HUES64 (cell line): ENCODE results near the gene PRR15L.
"Not testable (repeated sequence)": the region's sequence is repeated elsewhere in the genome, so short reads cannot be mapped to it uniquely, and the experiment has no call there.

Experiments
- H3K27ac ChIP-seq: 2 replicates; pipeline ENCODE4 v1.7.0; 2013; ENCODE audit warnings: low read depth, low read length, inconsistent platforms
- H3K27me3 ChIP-seq: 2 replicates; pipeline ENCODE4 v1.6.1; 2013; ENCODE audit warnings: mild to moderate bottlenecking, low read length; ENCODE audit not compliant: insufficient read depth
- H3K36me3 ChIP-seq: 2 replicates; pipeline ENCODE4 v1.6.1; 2013; ENCODE audit warnings: mild to moderate bottlenecking, low read length; ENCODE audit not compliant: insufficient read depth
- H3K4me1 ChIP-seq: 2 replicates; pipeline ENCODE4 v1.6.1; 2013; ENCODE audit warnings: mild to moderate bottlenecking, low read length, moderate library complexity; ENCODE audit not compliant: insufficient read depth
- H3K4me3 ChIP-seq: 2 replicates; pipeline ENCODE4 v1.5.1; 2013; ENCODE audit warnings: mild to moderate bottlenecking, low read length, moderate library complexity
- H3K9ac ChIP-seq: 2 replicates; pipeline ENCODE4 v1.6.1; 2013; ENCODE audit warnings: mild to moderate bottlenecking, low read depth, low read length
- H3K9me3 ChIP-seq: 2 replicates; pipeline ENCODE4 v1.6.1; 2013; ENCODE audit warnings: low read depth, low read length; ENCODE audit not compliant: insufficient read depth
- WGBS: fragments of 150-250, 120-280 bp; methylation state at CpG from one replicate; pipeline ENCODE4 v1.1.7; 2013; ENCODE audit warnings: missing lambda C conversion rate; 5-methylcytosine and 5-hydroxymethylcytosine counted together

PRR15L gene

DNA sequence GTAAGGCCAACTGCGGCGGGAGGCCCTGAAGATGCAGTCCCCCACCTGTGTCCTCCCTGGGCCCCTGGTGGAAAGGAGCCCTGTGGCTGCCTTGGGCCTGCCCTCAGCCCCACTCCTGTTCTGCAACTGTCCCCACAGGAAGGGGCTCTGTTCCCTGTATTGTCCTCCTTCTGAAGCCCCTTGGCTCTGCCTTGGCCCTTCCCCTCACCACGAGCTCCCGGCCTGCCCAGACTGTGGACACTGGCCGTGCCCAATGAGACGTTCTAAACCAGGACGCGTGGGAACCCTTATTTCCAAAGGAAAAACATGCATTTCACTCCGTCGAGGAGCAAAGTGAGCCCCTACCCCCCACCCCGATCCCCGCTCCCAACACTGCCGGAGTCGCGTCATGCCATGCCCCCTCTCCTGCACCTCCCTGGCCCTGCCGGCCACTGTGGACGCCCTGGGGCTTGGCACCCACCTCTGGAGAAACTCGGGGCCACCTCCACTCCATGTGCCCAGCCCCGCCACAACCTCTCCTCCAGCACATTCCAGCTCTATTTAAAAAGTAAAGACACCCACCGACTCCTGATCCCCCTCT lies 29.8 kb downstream of the PRR15L start:
- WGBS, result 92% methylated on average over 20 of the region's 20 CpGs

GRCh38 chr17:47925678-47925988 lies 32.0 kb downstream of the PRR15L start:
- peaks cover 43% of the 10 kb centered on the region for H3K36me3 ChIP-seq
- WGBS, result 95% methylated on average over 3 of the region's 3 CpGs
- no peaks in the 10 kb centered on the region for H3K27me3 ChIP-seq
- no peak overlapping the region for H3K9ac ChIP-seq
- no peaks in the 10 kb centered on the region for H3K9me3 ChIP-seq
- no peak overlapping the region for H3K4me3 ChIP-seq
- H3K4me1 ChIP-seq, result no peaks in the 10 kb centered on the region
- no peak overlapping the region for H3K27ac ChIP-seq

More for the DNA sequence above, 29.8 kb downstream of the PRR15L start:
- Histone ChIP-seq H3K4me1 (no peaks in the 10 kb centered on the region), H3K9ac (no peak overlapping the region), H3K4me3 (no peak overlapping the region), H3K36me3 (peaks cover 40% of the 10 kb centered on the region), H3K9me3 (no peaks in the 10 kb centered on the region), H3K27ac (no peak overlapping the region), H3K27me3 (no peaks in the 10 kb centered on the region)

DNA sequence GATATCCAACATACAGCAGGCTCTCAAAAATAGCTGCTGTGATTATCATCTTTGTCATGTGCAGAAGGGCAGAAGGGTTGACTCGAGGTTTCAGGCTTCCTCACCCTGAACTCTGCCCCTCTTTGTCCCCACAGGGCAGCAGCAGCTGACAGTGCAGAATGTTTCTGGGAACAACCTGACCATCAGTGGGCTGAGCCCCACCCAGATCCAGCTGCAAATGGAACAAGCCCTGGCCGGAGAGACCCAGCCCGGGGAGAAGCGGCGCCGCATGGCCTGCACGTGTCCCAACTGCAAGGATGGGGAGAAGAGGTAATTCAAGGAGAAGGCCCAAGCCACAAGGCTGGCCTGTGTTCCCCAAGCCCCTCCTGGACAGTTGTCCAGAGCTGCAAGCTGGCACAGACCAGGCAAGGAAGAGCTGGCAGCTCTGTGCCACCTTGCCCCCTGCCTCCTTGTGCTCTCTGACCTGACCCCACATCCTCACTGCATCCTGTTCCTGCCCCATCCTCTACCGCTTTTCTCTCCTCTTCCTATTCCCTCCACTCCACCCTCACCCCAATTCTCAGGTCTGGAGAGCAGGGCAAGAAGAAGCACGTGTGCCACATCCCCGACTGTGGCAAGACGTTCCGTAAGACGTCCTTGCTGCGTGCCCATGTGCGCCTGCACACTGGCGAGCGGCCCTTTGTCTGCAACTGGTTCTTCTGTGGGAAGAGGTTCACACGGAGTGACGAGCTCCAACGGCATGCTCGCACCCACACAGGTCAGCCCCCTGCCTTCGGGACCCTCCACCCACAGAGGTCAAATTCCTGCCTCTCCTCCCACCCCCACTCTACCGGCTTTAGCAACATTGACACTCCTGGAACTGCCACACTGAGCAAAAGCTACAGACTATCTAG lies 32.7 kb downstream of the PRR15L start:
- H3K27ac ChIP-seq, result no peak overlapping the region
- H3K9ac ChIP-seq, result no peak overlapping the region
- no peaks in the 10 kb centered on the region for H3K27me3 ChIP-seq
- WGBS, result 93% methylated on average over 23 of the region's 23 CpGs
- H3K4me1 ChIP-seq, result no peaks in the 10 kb centered on the region
- peaks cover 43% of the 10 kb centered on the region for H3K36me3 ChIP-seq
- no peak overlapping the region for H3K4me3 ChIP-seq
- H3K9me3 ChIP-seq, result no peaks in the 10 kb centered on the region

DNA sequence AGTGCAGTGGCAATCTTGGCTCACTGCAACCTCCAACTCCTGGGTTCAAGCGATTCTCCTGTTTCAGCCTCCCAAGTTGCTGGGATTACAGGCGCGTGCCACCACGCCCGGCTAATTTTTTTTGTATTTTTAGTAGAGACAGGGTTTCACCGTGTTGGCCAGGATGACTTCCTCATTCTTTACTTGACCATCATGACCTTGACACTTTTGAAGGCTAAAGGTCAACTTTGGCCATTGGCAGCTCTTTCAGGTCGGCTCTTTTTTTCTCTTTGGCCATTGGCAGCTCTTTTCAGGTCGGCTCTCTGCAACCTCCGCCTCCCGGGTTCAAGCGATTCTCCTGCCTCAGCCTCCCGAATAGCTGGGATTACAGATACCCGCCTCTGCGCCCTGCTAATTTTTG lies 37.8 kb downstream of the PRR15L start:
- not testable (repeated sequence) for H3K9ac ChIP-seq, H3K27me3 ChIP-seq, H3K4me3 ChIP-seq, H3K9me3 ChIP-seq, H3K4me1 ChIP-seq, H3K27ac ChIP-seq
- 97% methylated on average over 14 of the region's 14 CpGs for WGBS
- H3K36me3 ChIP-seq, result peaks cover 34% of the 10 kb centered on the region

- no peaks in the 10 kb centered on the region for H3K9me3 ChIP-seq
- H3K4me1 ChIP-seq, result no peaks in the 10 kb centered on the region
- peaks cover 25% of the 10 kb centered on the region for H3K36me3 ChIP-seq
- H3K27ac ChIP-seq, result no peak overlapping the region
- 92% methylated on average over 2 of the region's 2 CpGs for WGBS
- H3K4me3 ChIP-seq, result no peak overlapping the region
- H3K27me3 ChIP-seq, result no peaks in the 10 kb centered on the region
- H3K9ac ChIP-seq, result no peak overlapping the region
Observed at GRCh38 chr17:47918991-47919390, 38.7 kb downstream of the PRR15L start.

DNA sequence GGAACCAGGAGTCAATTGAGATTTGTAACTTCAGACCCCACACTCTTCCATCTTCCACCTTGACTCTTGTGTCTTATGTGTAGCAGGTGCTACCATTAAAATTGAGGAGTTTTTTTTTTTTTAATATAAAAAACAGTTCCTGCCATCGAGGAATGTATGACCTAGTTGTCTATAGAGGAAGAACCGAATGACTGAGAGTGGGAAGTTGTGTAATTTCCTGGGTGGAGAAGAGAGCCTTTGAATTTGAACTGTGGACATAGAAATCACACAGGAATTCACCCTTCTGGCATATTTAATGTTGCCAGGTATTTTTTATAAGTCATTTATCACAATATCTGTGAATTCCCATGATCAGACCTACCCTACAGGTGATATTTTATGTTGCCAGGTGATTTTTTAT lies 39.7 kb downstream of the PRR15L start:
- no peak overlapping the region for H3K9ac ChIP-seq
- no peaks in the 10 kb centered on the region for H3K4me1 ChIP-seq
- no peaks in the 10 kb centered on the region for H3K9me3 ChIP-seq
- no peak overlapping the region for H3K4me3 ChIP-seq
- no peak overlapping the region for H3K27ac ChIP-seq
- 96% methylated on average over 2 of the region's 2 CpGs for WGBS
- no peaks in the 10 kb centered on the region for H3K27me3 ChIP-seq
- H3K36me3 ChIP-seq, result peaks cover 17% of the 10 kb centered on the region

DNA sequence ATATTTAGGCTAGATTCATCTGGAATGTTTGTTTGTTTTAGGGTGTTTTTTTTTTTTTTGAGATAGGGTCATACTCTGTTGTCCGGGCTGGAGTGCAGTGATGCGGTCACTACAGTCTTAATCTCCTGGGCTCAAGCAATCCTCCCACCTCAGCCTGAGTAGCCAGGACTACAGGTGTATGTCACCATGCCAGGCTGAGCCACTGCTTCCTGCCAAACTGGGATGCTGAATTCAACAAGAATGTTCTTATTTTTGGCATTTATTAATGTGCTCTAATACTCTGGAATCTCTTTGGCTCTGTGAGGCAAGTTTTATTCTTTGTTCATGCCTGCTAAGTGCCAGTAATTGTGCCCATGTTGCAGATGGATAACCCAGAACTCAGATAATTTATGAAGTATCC lies 40.1 kb downstream of the PRR15L start:
- peaks cover 14% of the 10 kb centered on the region for H3K36me3 ChIP-seq
- H3K4me1 ChIP-seq, result no peaks in the 10 kb centered on the region
- H3K27ac ChIP-seq, result no peak overlapping the region
- H3K9me3 ChIP-seq, result no peaks in the 10 kb centered on the region
- WGBS, result 91% methylated on average over 2 of the region's 2 CpGs
- H3K9ac ChIP-seq, result no peak overlapping the region
- no peak overlapping the region for H3K4me3 ChIP-seq
- no peaks in the 10 kb centered on the region for H3K27me3 ChIP-seq

DNA sequence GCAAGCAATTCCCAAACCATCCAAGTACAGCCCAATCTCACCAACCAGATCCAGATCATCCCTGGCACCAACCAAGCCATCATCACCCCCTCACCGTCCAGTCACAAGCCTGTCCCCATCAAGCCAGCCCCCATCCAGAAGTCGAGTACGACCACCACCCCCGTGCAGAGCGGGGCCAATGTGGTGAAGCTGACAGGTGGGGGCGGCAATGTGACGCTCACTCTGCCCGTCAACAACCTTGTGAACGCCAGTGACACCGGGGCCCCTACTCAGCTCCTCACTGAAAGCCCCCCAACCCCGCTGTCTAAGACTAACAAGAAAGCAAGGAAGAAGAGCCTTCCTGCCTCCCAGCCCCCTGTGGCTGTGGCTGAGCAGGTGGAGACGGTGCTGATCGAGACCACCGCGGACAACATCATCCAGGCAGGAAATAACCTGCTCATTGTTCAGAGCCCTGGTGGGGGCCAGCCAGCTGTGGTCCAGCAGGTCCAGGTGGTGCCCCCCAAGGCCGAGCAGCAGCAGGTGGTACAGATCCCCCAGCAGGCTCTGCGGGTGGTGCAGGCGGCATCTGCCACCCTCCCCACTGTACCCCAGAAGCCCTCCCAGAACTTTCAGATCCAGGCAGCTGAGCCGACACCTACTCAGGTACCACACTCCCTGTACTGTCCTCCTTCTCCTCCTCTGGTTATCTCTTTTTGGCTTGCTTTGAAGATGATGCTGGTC lies 41.0 kb downstream of the PRR15L start:
- Histone ChIP-seq H3K9me3 (no peaks in the 10 kb centered on the region), H3K27ac (no peak overlapping the region), H3K4me3 (no peak overlapping the region), H3K9ac (no peak overlapping the region), H3K27me3 (no peaks in the 10 kb centered on the region), H3K36me3 (peaks cover 14% of the 10 kb centered on the region), H3K4me1 (no peaks in the 10 kb centered on the region)
- WGBS, result 88% methylated on average over 19 of the region's 19 CpGs

DNA sequence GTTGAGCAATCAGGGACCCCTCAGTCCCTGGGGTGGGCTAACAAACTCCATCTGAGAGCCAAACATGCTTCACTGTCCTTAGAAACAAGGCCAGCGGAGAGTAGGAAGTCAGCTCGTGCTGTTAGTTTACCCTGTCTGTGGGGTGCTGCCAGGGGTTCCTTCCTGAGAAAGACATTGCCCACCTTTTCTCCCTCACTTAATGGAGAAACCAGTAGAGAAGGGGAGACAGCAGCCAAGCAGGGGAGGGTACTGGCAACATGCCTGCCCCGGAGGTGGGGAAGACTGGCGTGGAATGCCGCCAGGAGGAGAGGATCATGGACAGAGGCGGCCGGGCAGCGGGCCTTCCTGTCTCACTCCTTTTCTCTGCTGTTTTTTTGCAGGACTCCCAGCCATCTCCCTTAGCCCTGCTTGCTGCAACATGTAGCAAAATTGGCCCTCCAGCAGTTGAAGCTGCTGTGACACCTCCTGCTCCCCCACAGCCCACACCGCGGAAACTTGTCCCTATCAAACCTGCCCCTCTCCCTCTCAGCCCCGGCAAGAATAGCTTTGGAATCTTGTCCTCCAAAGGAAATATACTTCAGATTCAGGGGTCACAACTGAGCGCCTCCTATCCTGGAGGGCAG lies 41.8 kb downstream of the PRR15L start:
- H3K36me3 ChIP-seq, result peaks cover 14% of the 10 kb centered on the region
- no peaks in the 10 kb centered on the region for H3K9me3 ChIP-seq
- no peak overlapping the region for H3K27ac ChIP-seq
- no peaks in the 10 kb centered on the region for H3K27me3 ChIP-seq
- no peak overlapping the region for H3K4me3 ChIP-seq
- no peaks in the 10 kb centered on the region for H3K4me1 ChIP-seq
- no peak overlapping the region for H3K9ac ChIP-seq
- 96% methylated on average over 12 of the region's 12 CpGs for WGBS

- Histone ChIP-seq H3K36me3 (peaks cover 14% of the 10 kb centered on the region), H3K27me3 (no peaks in the 10 kb centered on the region), H3K9me3 (no peaks in the 10 kb centered on the region), H3K27ac (no peak overlapping the region), H3K4me3 (no peak overlapping the region), H3K9ac (no peak overlapping the region), H3K4me1 (no peaks in the 10 kb centered on the region)
- WGBS, result 93% methylated on average over 4 of the region's 4 CpGs
Observed at GRCh38 chr17:47914306-47914948, 43.3 kb downstream of the PRR15L start.

- H3K36me3 ChIP-seq, result peaks cover 14% of the 10 kb centered on the region
- no peak overlapping the region for H3K4me3 ChIP-seq
- H3K9me3 ChIP-seq, result no peaks in the 10 kb centered on the region
- no peak overlapping the region for H3K9ac ChIP-seq
- WGBS, result 87% methylated on average over 2 of the region's 2 CpGs
- no peak overlapping the region for H3K27ac ChIP-seq
- no peaks in the 10 kb centered on the region for H3K27me3 ChIP-seq
- H3K4me1 ChIP-seq, result no peaks in the 10 kb centered on the region
Observed at GRCh38 chr17:47913050-47913449, 44.6 kb downstream of the PRR15L start.
